NCI-H510A treated with DMSO at 0.1 percent for 48 hours (cell line): ENCODE measurements around the gene HIPK4.
"Not testable (repeated sequence)": the region's sequence is repeated elsewhere in the genome, so short reads cannot be mapped to it uniquely, and the experiment has no call there.

Source experiments
- DNase-seq: peaks from one replicate; lab custom pipeline; 2025; lab: John Stamatoyannopoulos, UW

The HIPK4 gene

DNA sequence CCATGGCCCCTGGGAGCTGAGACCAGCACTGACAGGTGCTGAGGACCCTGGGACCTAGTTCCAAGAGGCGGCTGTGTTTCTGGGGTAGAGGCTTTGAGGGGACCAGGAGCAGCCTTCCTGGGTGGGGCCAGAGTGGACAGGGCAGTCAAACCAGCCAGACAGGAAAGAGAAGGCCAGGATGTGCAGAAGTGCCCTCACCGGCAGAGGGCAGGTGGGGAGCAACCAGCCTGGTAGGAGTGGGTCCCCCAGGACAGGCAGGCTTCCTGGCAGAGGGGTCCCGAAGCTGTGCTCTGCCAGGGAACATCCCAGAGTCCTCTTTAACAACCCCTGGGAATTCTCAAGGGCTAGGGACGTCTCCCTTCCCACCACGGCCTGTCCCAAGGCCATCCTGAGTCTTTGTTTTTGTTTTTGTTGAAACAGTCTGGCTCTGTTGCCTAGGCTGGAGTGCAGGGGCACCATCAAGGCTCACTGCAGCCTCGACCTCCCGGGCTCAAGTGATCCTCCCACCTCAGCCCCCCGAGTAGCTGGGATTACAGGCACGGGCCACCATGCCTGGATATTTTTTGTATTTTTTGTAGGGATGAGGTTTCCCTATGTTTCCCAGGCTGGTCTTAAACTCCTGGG lies 3.0 kb upstream of the HIPK4 start:
- peak; percentile 35 for DNase-seq

- no peak for DNase-seq
Measured at GRCh38 chr19:40392123-40392522, 2.1 kb upstream of the HIPK4 start.

GRCh38 chr19:40389404-40390083 lies 437 bp downstream of the HIPK4 start:
- no peak for DNase-seq

- DNase-seq = no peak
Measured at GRCh38 chr19:40388481-40388880, 1.5 kb downstream of the HIPK4 start.

DNA sequence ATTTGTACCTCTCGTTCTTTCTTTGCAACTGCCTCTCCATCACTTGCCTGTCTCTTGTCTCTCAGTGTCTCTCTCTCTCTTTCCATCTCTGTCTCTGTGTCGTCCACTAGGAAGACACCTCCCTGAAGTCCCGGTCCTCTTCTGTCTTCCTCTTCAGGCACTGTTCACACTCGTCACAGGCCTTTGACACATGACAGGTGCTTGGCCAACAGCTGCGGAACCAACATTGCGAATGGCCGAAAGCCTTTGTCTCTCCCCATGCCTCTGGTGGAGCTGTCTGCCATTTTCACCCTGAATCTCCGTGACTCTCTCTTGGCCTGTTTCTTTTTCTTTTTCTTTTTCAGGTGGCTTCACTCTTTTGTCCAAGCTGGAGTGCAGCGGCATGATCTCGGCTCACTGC lies 2.8 kb downstream of the HIPK4 start:
- DNase-seq = no peak

GRCh38 chr19:40383668-40384248 lies 6.2 kb downstream of the HIPK4 start:
- no peak for DNase-seq

- no peak for DNase-seq
Measured at GRCh38 chr19:40381321-40381720, 8.7 kb downstream of the HIPK4 start.

DNA sequence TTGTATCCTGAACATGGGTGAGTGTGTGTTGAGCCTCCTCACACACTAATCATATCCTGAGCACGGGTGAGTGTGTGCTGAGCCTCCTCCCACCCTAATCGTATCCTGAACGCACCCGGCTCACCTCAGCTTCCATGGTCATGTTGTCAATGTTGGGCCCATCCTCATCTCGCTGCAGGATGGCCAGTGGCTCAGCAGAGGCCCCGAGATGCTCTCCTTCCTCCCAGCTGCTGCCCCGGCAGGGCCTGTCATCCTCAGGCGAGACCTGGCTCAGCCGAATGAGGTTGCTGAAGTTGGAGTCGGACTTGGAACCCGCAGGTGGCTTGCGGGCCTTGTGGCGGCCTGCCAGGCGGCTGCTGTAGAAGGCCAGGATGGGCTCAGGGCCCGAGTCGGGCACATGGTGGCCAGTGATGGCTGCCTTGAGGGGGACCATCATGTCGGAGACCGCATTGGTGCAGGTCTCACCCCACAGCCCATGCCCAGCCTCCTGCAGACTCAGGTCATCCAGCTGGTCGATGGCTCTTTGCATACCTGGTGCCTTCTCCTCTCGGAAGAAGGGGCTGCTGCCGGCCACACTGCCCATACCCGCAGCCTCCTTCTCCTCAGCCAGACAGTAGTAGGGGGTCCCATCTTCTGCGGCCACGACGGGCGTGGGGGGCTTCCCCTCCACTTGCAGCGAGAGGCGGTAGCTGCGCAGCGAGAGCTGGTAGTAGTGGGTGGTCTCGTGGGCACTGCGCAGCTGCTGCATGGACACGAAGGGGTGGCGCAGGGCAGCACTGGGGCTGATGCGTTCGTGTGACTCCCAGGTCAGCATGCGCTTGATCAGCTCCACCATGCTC lies 9.6 kb downstream of the HIPK4 start:
- no peak for DNase-seq

DNA sequence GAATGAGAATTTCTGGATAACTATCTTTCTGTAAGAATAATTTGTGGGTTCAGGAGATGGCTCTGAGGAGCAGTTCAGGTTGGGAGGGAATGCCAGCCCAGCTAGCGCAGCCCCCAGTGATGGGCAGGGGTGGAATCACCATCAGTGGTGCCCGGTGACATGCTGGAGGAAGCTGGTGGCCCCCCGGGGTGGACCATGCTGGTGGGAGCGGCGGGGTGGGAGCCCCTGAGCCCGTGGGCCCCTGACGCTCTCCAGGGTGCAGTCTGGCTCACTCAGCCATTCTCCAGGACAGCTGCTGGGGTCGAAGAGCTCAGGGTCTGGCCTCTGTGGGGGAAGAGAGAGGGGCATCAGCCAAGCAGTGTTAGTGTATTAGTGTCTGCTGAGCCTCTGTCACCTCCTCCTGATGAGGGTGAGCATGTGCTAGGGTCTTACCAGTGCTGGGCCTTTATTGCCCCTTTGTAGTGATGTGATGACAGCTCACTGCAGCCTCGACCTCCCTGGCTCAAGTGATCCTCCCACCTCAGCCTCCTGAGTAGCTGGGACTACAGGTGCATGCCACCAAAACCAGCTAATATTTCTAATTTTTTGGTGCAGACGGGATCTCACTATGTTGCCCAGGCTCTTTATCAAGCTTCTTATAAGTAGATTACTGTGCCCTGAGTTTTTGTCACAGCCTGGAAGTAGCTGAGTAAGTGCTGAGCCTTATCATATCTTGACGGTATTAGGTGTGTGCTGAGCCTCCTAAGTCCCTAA lies 10.4 kb downstream of the HIPK4 start:
- no peak for DNase-seq

DNA sequence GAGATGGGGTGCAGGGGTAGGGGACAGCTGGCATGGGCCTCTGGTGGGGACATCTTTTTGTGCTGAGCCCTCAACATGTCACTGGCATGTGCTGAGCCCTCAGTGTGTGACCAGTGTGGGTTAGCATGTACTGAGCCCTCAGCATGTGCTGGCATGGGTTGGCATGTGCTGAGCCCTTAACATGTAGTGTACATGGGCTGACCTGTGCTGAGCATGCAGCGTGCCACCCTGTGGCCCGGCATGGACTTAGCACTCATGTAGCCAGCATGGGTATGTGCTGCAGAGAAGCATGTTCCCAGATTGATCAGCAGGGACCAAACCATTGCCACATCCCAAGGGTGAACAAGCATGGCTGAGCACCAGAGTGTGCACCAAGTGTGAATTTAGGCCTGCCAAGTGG lies 11.5 kb downstream of the HIPK4 start:
- no peak for DNase-seq

DNA sequence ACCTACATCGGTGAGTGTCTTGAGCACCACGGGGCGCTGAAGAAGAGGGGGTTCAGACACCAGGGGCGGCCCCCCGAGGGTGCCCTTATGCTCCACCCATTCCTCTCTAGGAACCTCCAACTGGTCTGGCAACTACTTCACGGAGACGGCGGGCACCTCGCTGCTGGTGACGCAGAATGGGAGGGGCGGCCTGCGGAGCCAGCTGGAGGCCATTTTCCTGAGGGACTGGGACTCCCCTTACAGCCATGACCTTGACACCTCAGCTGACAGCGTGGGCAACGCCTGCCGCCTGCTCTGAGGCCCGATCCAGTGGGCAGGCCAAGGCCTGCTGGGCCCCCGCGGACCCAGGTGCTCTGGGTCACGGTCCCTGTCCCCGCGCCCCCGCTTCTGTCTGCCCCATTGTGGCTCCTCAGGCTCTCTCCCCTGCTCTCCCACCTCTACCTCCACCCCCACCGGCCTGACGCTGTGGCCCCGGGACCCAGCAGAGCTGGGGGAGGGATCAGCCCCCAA lies 12.1 kb downstream of the HIPK4 start:
- no peak for DNase-seq

- no peak for DNase-seq
Measured at GRCh38 chr19:40376286-40376862, 13.6 kb downstream of the HIPK4 start.

- no peak for DNase-seq
Measured at GRCh38 chr19:40374084-40374483, 15.9 kb downstream of the HIPK4 start.

DNA sequence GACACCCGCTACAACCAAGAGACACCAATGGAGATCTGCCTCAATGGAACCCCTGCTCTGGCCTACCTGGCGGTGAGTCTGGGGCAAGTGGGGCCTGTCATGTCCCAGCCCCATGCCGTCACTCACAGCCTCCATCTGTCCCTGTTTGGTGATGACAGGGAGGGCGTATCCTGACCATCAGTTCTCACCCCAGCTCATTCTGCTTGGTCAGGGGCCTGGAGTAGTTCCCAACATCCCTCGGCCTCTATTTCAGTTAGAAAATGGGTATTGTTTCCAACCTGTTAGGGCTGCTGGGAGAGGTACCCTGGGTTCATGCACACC lies 18.2 kb downstream of the HIPK4 start:
- DNase-seq = no peak

GRCh38 chr19:40370997-40371801 lies 18.8 kb downstream of the HIPK4 start:
- DNase-seq = no peak

DNA sequence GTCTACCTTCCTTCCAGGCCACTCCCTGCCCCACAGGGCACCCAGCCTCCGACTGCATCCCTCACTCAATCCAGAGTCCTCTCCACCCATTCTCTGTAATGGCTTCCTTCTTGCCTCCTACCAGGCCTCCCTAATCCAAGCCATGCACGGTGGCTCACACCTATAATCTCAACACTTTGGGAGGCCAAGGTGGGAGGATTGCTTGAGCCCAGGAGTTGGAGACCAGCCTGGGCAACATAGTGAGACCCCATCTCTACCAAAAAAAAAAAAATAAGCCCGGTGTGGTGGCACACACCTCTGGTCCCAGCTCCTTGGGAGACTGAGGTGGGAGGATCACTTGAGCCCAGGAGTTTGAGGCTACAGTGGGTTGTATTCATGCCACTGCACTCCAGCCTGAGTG lies 19.7 kb downstream of the HIPK4 start:
- DNase-seq = not testable (repeated sequence)

- DNase-seq = no peak
Measured at GRCh38 chr19:40369797-40370196, 20.2 kb downstream of the HIPK4 start.

- no peak for DNase-seq
Measured at GRCh38 chr19:40367577-40368434, 22.2 kb downstream of the HIPK4 start.

- no peak for DNase-seq
Measured at GRCh38 chr19:40366697-40367561, 23.1 kb downstream of the HIPK4 start.
